Trophoblast cell (in vitro differentiated cells and primary cell): Measurements from ENCODE around the gene BICD1.

Experiments
- DNase-seq, 2 donors: peaks; one replicate each; pipeline ENCODE4 v3.0.0-alpha.2; 2016
- H2AFZ ChIP-seq: 2 replicates; pipeline ENCODE4 v1.6.1; 2013; ENCODE audit warnings: low read length, moderate library complexity, mild to moderate bottlenecking; ENCODE audit not compliant: insufficient read depth, poor library complexity
- H2AK5ac ChIP-seq: 2 replicates; pipeline ENCODE4 v1.6.1; 2013; ENCODE audit warnings: mild to moderate bottlenecking, low read length
- H2BK120ac ChIP-seq: 2 replicates; pipeline ENCODE4 v1.6.1; 2013; ENCODE audit warnings: low read length, mild to moderate bottlenecking, moderate library complexity; ENCODE audit not compliant: insufficient read depth, poor library complexity
- H2BK12ac ChIP-seq: 2 replicates; pipeline ENCODE4 v1.6.1; 2013; ENCODE audit warnings: mild to moderate bottlenecking, low read length, moderate library complexity
- H2BK5ac ChIP-seq: 2 replicates; pipeline ENCODE4 v1.6.1; 2013; ENCODE audit warnings: low read length, low read depth, moderate library complexity, mild to moderate bottlenecking; ENCODE audit not compliant: poor library complexity
- H3K14ac ChIP-seq: 2 replicates; pipeline ENCODE4 v1.6.1; 2013; ENCODE audit warnings: mild to moderate bottlenecking, low read length
- H3K18ac ChIP-seq: 2 replicates; pipeline ENCODE4 v1.6.1; 2013; ENCODE audit warnings: mild to moderate bottlenecking, low read length
- H3K23ac ChIP-seq: 2 replicates; pipeline ENCODE4 v1.6.1; 2013; ENCODE audit warnings: low read length
- H3K27ac ChIP-seq: 2 replicates; pipeline ENCODE4 v1.5.1; 2013; ENCODE audit warnings: low read depth, mild to moderate bottlenecking, inconsistent platforms, low read length, moderate library complexity
- H3K27me3 ChIP-seq: 2 replicates; pipeline ENCODE4 v1.6.1; 2013; ENCODE audit warnings: inconsistent platforms, mild to moderate bottlenecking, low read length, moderate library complexity; ENCODE audit not compliant: insufficient read depth
- H3K36me3 ChIP-seq, 2 experiments: 1 replicate in 1 of 2; 2 replicates in 1 of 2; pipeline ENCODE4 v1.6.1; 2013; ENCODE audit warnings: low read length in 2 of 2, mild to moderate bottlenecking in 2 of 2, moderate library complexity in 1 of 2; ENCODE audit not compliant: insufficient read depth in 2 of 2, control insufficient read depth in 1 of 2
- H3K4ac ChIP-seq: 2 replicates; pipeline ENCODE4 v1.6.1; 2013; ENCODE audit warnings: low read depth, mild to moderate bottlenecking, low read length, moderate library complexity
- H3K4me1 ChIP-seq, 2 experiments: 1 replicate in 1 of 2; 2 replicates in 1 of 2; pipeline ENCODE4 v1.6.1; 2013; ENCODE audit warnings: low read length in 2 of 2, mild to moderate bottlenecking in 2 of 2, moderate library complexity in 1 of 2; ENCODE audit not compliant: insufficient read depth in 2 of 2, control insufficient read depth in 1 of 2
- H3K4me2 ChIP-seq: 2 replicates; pipeline ENCODE4 v1.6.1; 2013; ENCODE audit warnings: inconsistent platforms, mild to moderate bottlenecking, low read length, moderate library complexity
- H3K4me3 ChIP-seq: 2 replicates; pipeline ENCODE4 v1.5.1; 2013; ENCODE audit warnings: mild to moderate bottlenecking, low read depth, low read length, inconsistent platforms
- H3K79me1 ChIP-seq: one replicate; pipeline ENCODE4 v1.6.1; 2013; ENCODE audit warnings: low read length
- H3K79me2 ChIP-seq: 2 replicates; pipeline ENCODE4 v1.6.1; 2013; ENCODE audit warnings: low read length, mild to moderate bottlenecking; ENCODE audit not compliant: control insufficient read depth, insufficient read depth, poor library complexity
- H3K9ac ChIP-seq: 2 replicates; pipeline ENCODE4 v1.6.1; 2013; ENCODE audit warnings: mild to moderate bottlenecking, low read length
- H3K9me3 ChIP-seq: 2 replicates; pipeline ENCODE4 v1.6.1; 2013; ENCODE audit warnings: low read depth, mild to moderate bottlenecking, control low read depth, inconsistent platforms, low read length; ENCODE audit not compliant: insufficient read depth
- H4K12ac ChIP-seq: 2 replicates; pipeline ENCODE4 v1.6.1; 2013; ENCODE audit warnings: low read depth, mild to moderate bottlenecking, low read length, moderate library complexity
- H4K8ac ChIP-seq: 2 replicates; pipeline ENCODE4 v1.6.1; 2013; ENCODE audit warnings: low read depth, mild to moderate bottlenecking, low read length, moderate library complexity
- H4K91ac ChIP-seq: one replicate; pipeline ENCODE4 v1.6.1; 2013; ENCODE audit warnings: low read depth, mild to moderate bottlenecking, low read length, moderate library complexity
- WGBS: extraction: QIAGEN DNeasy Blood & Tissue Kit; methylation state at CpG from one replicate; pipeline ENCODE4 v1.1.7; 2013; ENCODE audit warnings: missing lambda C conversion rate; ENCODE audit not compliant: insufficient read length, insufficient coverage; ENCODE audit errors: extremely low coverage; 5-methylcytosine and 5-hydroxymethylcytosine counted together

The BICD1 gene

GRCh38 chr12:32322354-32322753 is 215.7 kb downstream of the BICD1 start:
- H3K18ac ChIP-seq: no peak overlapping the region
- no peak overlapping the region for H2AK5ac ChIP-seq
- H4K8ac ChIP-seq: no peak overlapping the region
- no peak overlapping the region for H2BK120ac ChIP-seq
- no peak overlapping the region for H3K23ac ChIP-seq
- no peak overlapping the region for H2AFZ ChIP-seq
- H3K9ac ChIP-seq: no peak overlapping the region
- H4K12ac ChIP-seq: no peak overlapping the region
- H3K14ac ChIP-seq: no peak overlapping the region
- H2BK12ac ChIP-seq: no peak overlapping the region
- no peak overlapping the region for H2BK5ac ChIP-seq
- H3K79me2 ChIP-seq: no peaks in the 10 kb centered on the region
- H3K36me3 ChIP-seq: no peaks in the 10 kb centered on the region
- no peak overlapping the region for H3K4me3 ChIP-seq
- no peaks in the 10 kb centered on the region for H3K9me3 ChIP-seq
- no peak overlapping the region for H4K91ac ChIP-seq
- no peak overlapping the region for H3K4me2 ChIP-seq
- no peak overlapping the region for H3K27ac ChIP-seq
- no peaks in the 10 kb centered on the region for H3K79me1 ChIP-seq
- no peak overlapping the region for H3K4ac ChIP-seq
- WGBS: no CpG with 5 or more reads among the region's 7 CpGs
- DNase-seq: no peak
- no peaks in the 10 kb centered on the region for H3K27me3 ChIP-seq
- no peaks in the 10 kb centered on the region for H3K4me1 ChIP-seq

GRCh38 chr12:32331133-32331532 is 224.5 kb downstream of the BICD1 start:
- H3K4ac ChIP-seq: no peak overlapping the region
- peaks cover 0 to 2% of the 10 kb centered on the region in 2 experiments for H3K36me3 ChIP-seq
- no peak overlapping the region for H2BK5ac ChIP-seq
- H3K27ac ChIP-seq: no peak overlapping the region
- WGBS: no CpG with 5 or more reads among the region's 2 CpGs
- peaks cover 3% of the 10 kb centered on the region in 2 experiments for H3K4me1 ChIP-seq
- peaks cover 3% of the 10 kb centered on the region for H3K79me1 ChIP-seq
- no peak overlapping the region for H4K12ac ChIP-seq
- no peak overlapping the region for H2BK120ac ChIP-seq
- H3K79me2 ChIP-seq: no peaks in the 10 kb centered on the region
- no peak overlapping the region for H2AK5ac ChIP-seq
- H2AFZ ChIP-seq: no peak overlapping the region
- no peak overlapping the region for H3K9ac ChIP-seq
- H2BK12ac ChIP-seq: no peak overlapping the region
- no peaks in the 10 kb centered on the region for H3K9me3 ChIP-seq
- H4K8ac ChIP-seq: no peak overlapping the region
- no peak overlapping the region for H3K4me3 ChIP-seq
- H3K23ac ChIP-seq: no peak overlapping the region
- H3K4me2 ChIP-seq: no peak overlapping the region
- no peaks in the 10 kb centered on the region for H3K27me3 ChIP-seq
- DNase-seq: peak in 1 of 2 donors; percentile 41
- H3K14ac ChIP-seq: no peak overlapping the region
- H4K91ac ChIP-seq: no peak overlapping the region
- H3K18ac ChIP-seq: no peak overlapping the region

GRCh38 chr12:32332446-32332845 is 225.8 kb downstream of the BICD1 start:
- Histone ChIP-seq H3K79me2 (no peaks in the 10 kb centered on the region), H2AK5ac (no peak overlapping the region), H3K36me3 (peaks cover 0 to 2% of the 10 kb centered on the region in 2 experiments), H3K4ac (no peak overlapping the region), H2BK12ac (no peak overlapping the region), H3K79me1 (peaks cover 3% of the 10 kb centered on the region), H3K14ac (no peak overlapping the region), H3K23ac (no peak overlapping the region), H4K91ac (no peak overlapping the region), H3K18ac (no peak overlapping the region), H3K4me1 (peaks cover 3% of the 10 kb centered on the region in 2 experiments), H2BK120ac (no peak overlapping the region), H2AFZ (no peak overlapping the region), H3K4me2 (no peak overlapping the region), H4K8ac (no peak overlapping the region), H3K27me3 (no peaks in the 10 kb centered on the region), H3K9ac (no peak overlapping the region), H3K4me3 (no peak overlapping the region), H3K27ac (no peak overlapping the region), H4K12ac (no peak overlapping the region), H2BK5ac (no peak overlapping the region), H3K9me3 (no peaks in the 10 kb centered on the region)
- DNase-seq: no peak
- no CpG with 5 or more reads among the region's 3 CpGs for WGBS

- Histone ChIP-seq H3K79me1 (peaks cover 3% of the 10 kb centered on the region), H3K9ac (no peak overlapping the region), H3K14ac (no peak overlapping the region), H3K27me3 (no peaks in the 10 kb centered on the region), H2BK12ac (no peak overlapping the region), H3K27ac (no peak overlapping the region), H3K9me3 (no peaks in the 10 kb centered on the region), H4K12ac (no peak overlapping the region), H3K18ac (no peak overlapping the region), H2AFZ (no peak overlapping the region), H3K23ac (peak overlapping the region; percentile 21), H3K36me3 (no peaks in the 10 kb centered on the region), H2BK120ac (no peak overlapping the region), H3K4me2 (no peak overlapping the region), H3K79me2 (no peaks in the 10 kb centered on the region), H4K8ac (no peak overlapping the region), H3K4me1 (peaks cover 3% of the 10 kb centered on the region in 2 experiments), H3K4ac (no peak overlapping the region), H4K91ac (no peak overlapping the region), H2BK5ac (no peak overlapping the region), H2AK5ac (no peak overlapping the region), H3K4me3 (no peak overlapping the region)
- no peak for DNase-seq
- no CpG with 5 or more reads among the region's 4 CpGs for WGBS
Measured at GRCh38 chr12:32334371-32334777, 227.7 kb downstream of the BICD1 start.
